Neural crest cell (in vitro differentiated cells): ENCODE measurements around the gene PYGO1. TPM values are rescaled to one million over a fixed set of nuclear protein-coding genes. Genes with fewer than 3 reads are reported as not detected.
A peak's percentile ranks its signal among the peaks of the same experiment; 100 is the strongest.

Source experiments
- DNase-seq: peaks from one replicate; pipeline ENCODE4 v3.0.0; 2021; ENCODE audit warnings: low read depth, mixed read lengths, low spot score
- H3K27ac Mint-ChIP-seq: one replicate; pipeline ENCODE4 v1.8.0; 2021; ENCODE audit warnings: mild to moderate bottlenecking, mixed read lengths; ENCODE audit not compliant: unreplicated experiment
- H3K27me3 Mint-ChIP-seq: 2 replicates; pipeline ENCODE4 v1.8.0; 2021; ENCODE audit warnings: low read depth, mild to moderate bottlenecking, mixed read lengths
- H3K36me3 Mint-ChIP-seq: 2 replicates; pipeline ENCODE4 v1.8.0; 2021; ENCODE audit warnings: low read depth, mild to moderate bottlenecking, mixed read lengths
- H3K4me1 Mint-ChIP-seq: 2 replicates; pipeline ENCODE4 v1.8.0; 2021; ENCODE audit warnings: mixed read lengths
- H3K4me3 Mint-ChIP-seq: one replicate; pipeline ENCODE4 v1.8.0; 2021; ENCODE audit warnings: mild to moderate bottlenecking, mixed read lengths
- H3K9me3 Mint-ChIP-seq: 2 replicates; pipeline ENCODE4 v1.8.0; 2021; ENCODE audit warnings: mixed read lengths
- total RNA-seq: library from RNA; stranded (reverse); gene quantifications from 2 replicates; pipeline ENCODE4 v1.2.1, GENCODE V29; 2021
- TF ChIP-seq, protein P1 (sequence below): fragments of 200-600 bp; sonication (generic); conservative IDR thresholded peaks from 2 replicates; pipeline ENCODE4 v1.5.0; 2021; ENCODE audit warnings: antibody characterized with exemption, mild to moderate bottlenecking

Gene PYGO1
- total RNA-seq, 1 donor from 2014 or later, result 32.2 TPM

- peaks cover 3% of the 10 kb centered on the region for H3K9me3 Mint-ChIP-seq
- H3K4me1 Mint-ChIP-seq, result peaks cover 4% of the 10 kb centered on the region
- no peaks in the 10 kb centered on the region for H3K27me3 Mint-ChIP-seq
- no peak overlapping the region for H3K4me3 Mint-ChIP-seq
- no peak for DNase-seq
- TF ChIP-seq, protein P1, sequence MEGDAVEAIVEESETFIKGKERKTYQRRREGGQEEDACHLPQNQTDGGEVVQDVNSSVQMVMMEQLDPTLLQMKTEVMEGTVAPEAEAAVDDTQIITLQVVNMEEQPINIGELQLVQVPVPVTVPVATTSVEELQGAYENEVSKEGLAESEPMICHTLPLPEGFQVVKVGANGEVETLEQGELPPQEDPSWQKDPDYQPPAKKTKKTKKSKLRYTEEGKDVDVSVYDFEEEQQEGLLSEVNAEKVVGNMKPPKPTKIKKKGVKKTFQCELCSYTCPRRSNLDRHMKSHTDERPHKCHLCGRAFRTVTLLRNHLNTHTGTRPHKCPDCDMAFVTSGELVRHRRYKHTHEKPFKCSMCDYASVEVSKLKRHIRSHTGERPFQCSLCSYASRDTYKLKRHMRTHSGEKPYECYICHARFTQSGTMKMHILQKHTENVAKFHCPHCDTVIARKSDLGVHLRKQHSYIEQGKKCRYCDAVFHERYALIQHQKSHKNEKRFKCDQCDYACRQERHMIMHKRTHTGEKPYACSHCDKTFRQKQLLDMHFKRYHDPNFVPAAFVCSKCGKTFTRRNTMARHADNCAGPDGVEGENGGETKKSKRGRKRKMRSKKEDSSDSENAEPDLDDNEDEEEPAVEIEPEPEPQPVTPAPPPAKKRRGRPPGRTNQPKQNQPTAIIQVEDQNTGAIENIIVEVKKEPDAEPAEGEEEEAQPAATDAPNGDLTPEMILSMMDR, result no peak
- H3K27ac Mint-ChIP-seq, result peak overlapping the region; percentile 64
- H3K36me3 Mint-ChIP-seq, result peaks cover 4% of the 10 kb centered on the region
These were observed 57.3 kb downstream of the PYGO1 start for GRCh38 chr15:55530861-55531313.

GRCh38 chr15:55528812-55529211 is 59.3 kb downstream of the PYGO1 start:
- H3K36me3 Mint-ChIP-seq, result peaks cover 12% of the 10 kb centered on the region
- no peak overlapping the region for H3K27ac Mint-ChIP-seq
- H3K9me3 Mint-ChIP-seq, result peaks cover 10% of the 10 kb centered on the region
- no peaks in the 10 kb centered on the region for H3K27me3 Mint-ChIP-seq
- TF ChIP-seq, protein P1, result no peak
- H3K4me3 Mint-ChIP-seq, result no peak overlapping the region
- peaks cover 4% of the 10 kb centered on the region for H3K4me1 Mint-ChIP-seq
- DNase-seq, result no peak

- no peak for DNase-seq
- H3K9me3 Mint-ChIP-seq, result peaks cover 14% of the 10 kb centered on the region
These were observed 61.0 kb downstream of the PYGO1 start for GRCh38 chr15:55527150-55527549.

DNA sequence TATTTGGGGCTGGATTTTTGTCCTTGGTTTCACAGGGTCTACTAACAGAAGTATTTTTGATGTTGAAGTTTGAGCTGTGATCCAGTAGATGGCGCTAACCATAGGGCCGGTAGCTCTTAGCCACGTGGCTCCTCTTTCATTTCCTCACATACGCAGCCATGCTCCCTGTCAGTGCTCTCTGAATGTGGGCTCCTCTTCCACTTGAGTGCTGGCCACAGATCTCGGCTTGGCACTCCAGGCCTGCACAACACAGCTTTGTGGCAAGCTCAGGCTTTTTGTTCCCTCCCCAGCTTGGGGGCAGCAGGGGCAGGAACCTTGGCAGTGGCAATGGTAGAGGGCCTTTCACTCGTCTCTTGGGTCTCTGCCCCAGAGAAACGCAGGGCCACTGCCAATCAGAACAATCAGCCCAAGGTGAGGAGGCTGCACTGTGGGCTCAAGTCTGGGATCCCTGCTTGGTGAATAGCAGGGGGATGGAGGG is 61.5 kb downstream of the PYGO1 start:
- peaks cover 4% of the 10 kb centered on the region for H3K4me1 Mint-ChIP-seq
- H3K27me3 Mint-ChIP-seq, result no peaks in the 10 kb centered on the region
- TF ChIP-seq, protein P1, result peak; percentile 66
- H3K36me3 Mint-ChIP-seq, result peaks cover 17% of the 10 kb centered on the region
- no peak overlapping the region for H3K4me3 Mint-ChIP-seq
- no peak overlapping the region for H3K27ac Mint-ChIP-seq
- peaks cover 14% of the 10 kb centered on the region for H3K9me3 Mint-ChIP-seq
- no peak for DNase-seq

More at GRCh38 chr15:55527150-55527549, 61.0 kb downstream of the PYGO1 start:
- Mint-ChIP-seq H3K27me3 (no peaks in the 10 kb centered on the region), H3K27ac (no peak overlapping the region), H3K4me3 (no peak overlapping the region), H3K4me1 (peaks cover 4% of the 10 kb centered on the region), H3K36me3 (peaks cover 17% of the 10 kb centered on the region)
- TF ChIP-seq, protein P1, result no peak

GRCh38 chr15:55522742-55523450 is 65.2 kb downstream of the PYGO1 start:
- H3K9me3 Mint-ChIP-seq, result peaks cover 21% of the 10 kb centered on the region

More at GRCh38 chr15:55522742-55523450, 65.2 kb downstream of the PYGO1 start:
- no peak overlapping the region for H3K4me3 Mint-ChIP-seq
- H3K4me1 Mint-ChIP-seq, result peaks cover 4% of the 10 kb centered on the region
- H3K27ac Mint-ChIP-seq, result no peak overlapping the region
- H3K27me3 Mint-ChIP-seq, result no peaks in the 10 kb centered on the region
- TF ChIP-seq, protein P1, result no peak
- no peak for DNase-seq
- peaks cover 17% of the 10 kb centered on the region for H3K36me3 Mint-ChIP-seq
